Head of caudate nucleus (tissue), 42 donors: ENCODE measurements around the gene ZNF568.

Source experiments
- DNase-seq, 42 donors: peaks; one replicate each; pipeline versions ENCODE4 v3.0.0 to v3.0.0-alpha.2; 2020 to 2021; ENCODE audit warnings: mixed read lengths in 7 of 42
- intact Hi-C: fragments of 100-400 bp; cut with DNase I; formaldehyde crosslinking; loops from one replicate; pipeline ENCODE4 v1.15.0; 2022

The ZNF568 gene

GRCh38 chr19:36987091-36987490 lies 71.0 kb downstream of the ZNF568 start:
- DNase-seq, result no peak
- intact Hi-C loops, result no loop called here

DNA sequence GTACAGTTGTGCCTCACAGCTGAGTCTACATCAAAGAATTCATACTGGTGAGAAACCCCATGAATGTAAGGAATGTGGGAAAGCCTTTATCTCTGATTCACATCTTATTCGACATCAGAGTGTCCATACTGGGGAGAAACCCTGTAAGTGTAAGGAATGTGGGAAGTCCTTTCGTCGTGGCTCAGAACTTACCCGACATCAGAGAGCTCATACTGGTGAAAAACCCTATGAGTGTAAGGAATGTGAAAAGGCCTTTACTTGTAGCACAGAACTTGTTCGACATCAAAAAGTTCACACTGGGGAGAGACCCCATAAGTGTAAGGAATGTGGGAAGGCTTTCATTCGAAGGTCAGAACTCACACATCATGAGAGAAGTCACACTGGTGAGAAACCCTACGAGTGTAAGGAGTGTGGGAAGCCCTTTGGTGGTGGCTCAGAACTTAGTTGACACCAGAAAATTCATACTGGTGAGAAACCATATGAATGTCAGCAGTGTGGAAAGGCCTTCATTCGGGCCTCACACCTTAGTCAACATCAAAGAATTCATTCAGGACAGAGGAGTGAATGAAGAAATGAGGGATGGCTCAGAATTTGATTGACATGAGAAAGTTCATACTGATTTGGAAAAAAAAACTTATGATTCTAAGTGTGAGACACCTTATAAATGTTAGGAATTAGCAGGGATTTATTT lies 81.2 kb downstream of the ZNF568 start:
- DNase-seq, result no peak
- intact Hi-C loops, result no loop called here

GRCh38 chr19:36997843-36998235 lies 81.7 kb downstream of the ZNF568 start:
- DNase-seq, result no peak
- intact Hi-C loops, result no loop called here

- no peak for DNase-seq
- intact Hi-C loops, result no loop called here
Measured at GRCh38 chr19:36999313-36999712, 83.2 kb downstream of the ZNF568 start.

DNA sequence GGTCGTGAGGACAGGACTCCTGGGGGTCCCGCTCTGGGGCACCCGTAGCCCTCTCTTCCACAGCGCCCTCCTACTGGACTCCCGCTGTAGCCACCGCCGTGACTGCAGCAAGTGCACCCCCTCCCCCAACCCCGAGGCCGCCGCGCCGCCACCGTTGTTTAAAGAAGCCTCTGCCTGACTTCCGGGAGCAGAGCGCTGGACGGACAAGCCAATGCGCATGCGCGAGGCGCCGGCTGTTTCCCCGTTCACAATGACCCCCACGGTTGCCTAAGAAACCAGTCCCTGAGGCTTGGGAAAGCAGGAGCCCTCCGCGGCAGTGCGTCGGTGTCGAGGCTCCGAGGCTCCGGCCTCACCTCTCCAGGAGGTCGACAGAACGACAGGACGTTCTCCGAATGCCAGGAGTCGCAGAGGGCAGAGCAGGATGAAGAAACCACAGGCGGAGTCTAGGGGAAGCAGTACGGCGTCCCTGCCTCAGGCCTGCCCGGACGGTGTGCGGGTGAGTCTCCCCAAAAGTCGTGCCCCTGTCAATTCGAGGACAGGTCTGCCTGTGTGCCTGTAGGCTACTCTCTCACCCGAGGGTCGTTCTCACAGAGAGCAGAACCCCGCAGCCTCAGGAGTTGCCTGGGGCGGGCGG lies 91.6 kb downstream of the ZNF568 start:
- DNase-seq, result peak in 40 of 42 donors; percentile 16 to 78 (median 56)
- intact Hi-C loops, result no loop called here

- no peak for DNase-seq
- intact Hi-C loops, result no loop called here
Measured at GRCh38 chr19:37009871-37010270, 93.7 kb downstream of the ZNF568 start.

DNA sequence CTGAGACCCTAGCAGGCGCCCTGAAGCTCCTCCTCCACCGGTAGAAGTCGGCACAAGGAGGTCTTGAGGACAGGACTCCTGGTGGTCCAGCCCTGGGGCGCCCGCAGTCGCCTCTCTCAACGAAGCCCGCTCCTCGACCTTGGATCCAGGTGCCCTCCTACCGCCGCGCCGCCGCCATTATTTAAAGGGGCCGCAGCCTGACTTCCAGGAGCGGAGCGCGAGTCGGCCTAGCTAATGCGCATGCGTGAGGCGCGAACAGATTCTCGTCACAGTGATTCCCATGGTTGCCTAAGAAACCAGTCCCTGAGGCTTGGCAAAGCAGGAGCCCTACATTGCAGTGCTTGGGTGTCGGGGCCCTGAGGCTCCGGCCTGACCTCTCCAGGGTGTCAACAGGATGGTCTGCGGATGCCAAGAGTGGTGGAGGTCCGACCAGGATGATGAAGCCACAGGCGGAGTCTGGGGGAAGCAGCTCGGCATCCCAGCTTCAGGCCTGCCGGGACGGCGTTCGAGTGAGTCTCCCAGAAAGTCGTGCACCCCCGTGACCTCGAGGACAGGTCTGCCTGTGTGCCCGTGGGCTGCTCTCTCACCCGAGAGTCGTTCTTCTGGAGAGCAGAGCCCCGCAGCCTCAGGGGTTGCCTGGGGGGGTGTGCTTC lies 96.1 kb downstream of the ZNF568 start:
- intact Hi-C loops, result no loop called here
- DNase-seq, result no peak

GRCh38 chr19:37014456-37014855 lies 98.3 kb downstream of the ZNF568 start:
- no peak for DNase-seq

GRCh38 chr19:37045140-37045539 lies 129.0 kb downstream of the ZNF568 start:
- DNase-seq, result no peak
- intact Hi-C loops, result no loop called here

More at GRCh38 chr19:37014456-37014855, 98.3 kb downstream of the ZNF568 start:
- intact Hi-C loops, result no loop called here
